Gastrocnemius medialis (tissue), 4 donors: ENCODE data around the gene ZNF232.
"Not testable (repeated sequence)": the region's sequence is repeated elsewhere in the genome, so short reads cannot be mapped to it uniquely, and the experiment has no call there.

Source experiments
- CTCF ChIP-seq, 5 experiments: fragments of 450-650 bp in 3 of 5; fragments of 200-600 bp in 2 of 5; sonication (generic) in 2 of 5; IDR thresholded peaks in 4 of 5; conservative IDR thresholded peaks in 1 of 5; 1 replicate in 4 of 5; 2 replicates in 1 of 5; pipeline ENCODE4 v1.5.1; 2016 to 2019; ENCODE audit warnings: antibody characterized with exemption in 5 of 5, mild to moderate bottlenecking in 3 of 5, moderate library complexity in 3 of 5
- POLR2A ChIP-seq, 2 donors: fragments of 450-650 bp; IDR thresholded peaks; one replicate each; pipeline ENCODE4 v1.6.1; 2017; ENCODE audit warnings: antibody characterized with exemption in 2 of 2, mild to moderate bottlenecking in 2 of 2, moderate library complexity in 2 of 2

GRCh38 chr17:5129770-5130169 is 18.1 kb upstream of the ZNF232 start:
- TF ChIP-seq POLR2A (IDR thresholded peaks at IDR 0.05); CTCF (IDR thresholded peaks at IDR 0.05 in 4 of 5, conservative IDR thresholded peaks at IDR 0.05 in 1 of 5): not testable (repeated sequence)
